NB4 (cell line): ENCODE results near the gene PPP2R2D.

Source experiments
- CTCF ChIP-seq: IDR thresholded peaks from one replicate; pipeline ENCODE4 v1.5.1; 2012; ENCODE audit warnings: low read depth, low read length
- MYC ChIP-seq: IDR thresholded peaks from 2 replicates; pipeline ENCODE4 v1.6.1; 2011; ENCODE audit warnings: low read depth, low read length
- POLR2A ChIP-seq: IDR thresholded peaks from 2 replicates; pipeline ENCODE4 v1.6.1; 2011; ENCODE audit warnings: mild to moderate bottlenecking; ENCODE audit not compliant: insufficient read length; ENCODE audit errors: extremely low read depth

- no peak for TF ChIP-seq CTCF
- no peak for TF ChIP-seq POLR2A
- TF ChIP-seq MYC: no peak
Measured at GRCh38 chr10:131905603-131906268, 4.9 kb downstream of the PPP2R2D start.
